ENCODE results near the gene ATP6V1E1. TPM values are rescaled to one million over a fixed set of nuclear protein-coding genes. Genes with fewer than 3 reads are reported as not detected.

The ATP6V1E1 gene
- total and polyA plus RNA-seq, 4 donors: 135 to 158 (median 140) TPM

Other genes starting within 250 kb of the ATP6V1E1 start
- gene SLC25A18, start 65.3 kb downstream of the ATP6V1E1 start, total RNA-seq: 10 to 100 TPM; 13.1 to 14.0 TPM
- 10 to 100 TPM; 28.8 to 32.6 TPM for gene SLC25A18, start 65.3 kb downstream of the ATP6V1E1 start, polyA plus RNA-seq (ENCODE audit: insufficient read length in 2 of 2)
- 10 to 100 TPM; 41.3 to 46.5 TPM for gene BCL2L13, start 10.0 kb upstream of the ATP6V1E1 start, total RNA-seq
- 10 to 100 TPM; 34.6 to 37.7 TPM for gene BCL2L13, start 10.0 kb upstream of the ATP6V1E1 start, polyA plus RNA-seq (ENCODE audit: insufficient read length in 2 of 2)
- gene BID, start 145.7 kb upstream of the ATP6V1E1 start, total RNA-seq: 10 to 100 TPM; 24.7 to 29.3 TPM
- gene BID, start 145.7 kb upstream of the ATP6V1E1 start, polyA plus RNA-seq (ENCODE audit: insufficient read length in 2 of 2): 10 to 100 TPM; 45.5 to 49.2 TPM